A549 (cell line): ENCODE data around the gene ENHO.

ENCODE experiments used
- ATOH8 ChIP-seq: fragments of 250-450 bp; sonication (Bioruptor Pico); IDR thresholded peaks from 2 replicates; pipeline ENCODE4 v1.5.0; 2020; ENCODE audit warnings: low read depth, mild to moderate bottlenecking, moderate library complexity
- CEBPB ChIP-seq, 2 experiments: fragments of >200 bp in 1 of 2; sonication (Bioruptor Twin) in 1 of 2; formaldehyde crosslinking in 1 of 2; IDR thresholded peaks; 2 replicates each; pipeline ENCODE4 v1.6.1; 2012 to 2016
- CHD4 ChIP-seq: fragments of 200-600 bp; sonication (generic); IDR thresholded peaks from 2 replicates; pipeline ENCODE4 v1.6.1; 2016; ENCODE audit warnings: antibody characterized with exemption, mild to moderate bottlenecking, borderline replicate concordance
- CTCF ChIP-seq: fragments of >200 bp; sonication (Bioruptor Twin); formaldehyde crosslinking; IDR thresholded peaks from 3 replicates; pipeline ENCODE4 v1.5.1; 2016
- E2F6 ChIP-seq: IDR thresholded peaks from 2 replicates; pipeline ENCODE4 v1.6.1; 2012; ENCODE audit warnings: low read depth, borderline replicate concordance
- EP300 ChIP-seq, 2 experiments: fragments of >200 bp; sonication (Bioruptor Twin); formaldehyde crosslinking; IDR thresholded peaks; 2 replicates in 1 of 2; 3 replicates in 1 of 2; pipeline ENCODE4 v1.6.1; 2016 to 2017
- ESRRA ChIP-seq: fragments of 150-350 bp; IDR thresholded peaks from 2 replicates; pipeline ENCODE4 v1.6.1; 2014; ENCODE audit warnings: mild to moderate bottlenecking, low read length, borderline replicate concordance
- JUNB ChIP-seq: fragments of >200 bp; sonication (Bioruptor Twin); formaldehyde crosslinking; IDR thresholded peaks from 2 replicates; pipeline ENCODE4 v1.6.1; 2016
- MAX ChIP-seq: IDR thresholded peaks from 2 replicates; pipeline ENCODE4 v1.6.1; 2012
- POLR2A ChIP-seq: IDR thresholded peaks from 2 replicates; pipeline ENCODE4 v1.6.1; 2012; ENCODE audit warnings: mild to moderate bottlenecking, low read length
- RAD21 ChIP-seq, 2 experiments: fragments of >200 bp in 1 of 2; sonication (Bioruptor Twin) in 1 of 2; formaldehyde crosslinking in 1 of 2; IDR thresholded peaks in 1 of 2; conservative IDR thresholded peaks in 1 of 2; 2 replicates in 1 of 2; 3 replicates in 1 of 2; pipeline ENCODE4 v1.6.1; 2012 to 2018; ENCODE audit warnings: inconsistent platforms in 1 of 2
- RFX5 ChIP-seq: fragments of 450-650 bp; IDR thresholded peaks from 2 replicates; pipeline ENCODE4 v1.7.1; 2014; ENCODE audit warnings: antibody characterized with exemption, mild to moderate bottlenecking, moderate library complexity
- ZC3H11A ChIP-seq: fragments of 450-650 bp; IDR thresholded peaks from 2 replicates; pipeline ENCODE4 v1.6.1; 2014; ENCODE audit warnings: antibody characterized with exemption, mild to moderate bottlenecking
- ZSCAN20 ChIP-seq: fragments of 250-450 bp; sonication (Bioruptor Pico); IDR thresholded peaks from 2 replicates; pipeline ENCODE4 v1.8.0; 2022; ENCODE audit warnings: mild to moderate bottlenecking, moderate library complexity

- TF ChIP-seq CEBPB (IDR thresholded peaks at IDR 0.05) (no peak), ESRRA (no peak), JUNB (no peak), CTCF (no peak), ZC3H11A (no peak), EP300 (IDR thresholded peaks at IDR 0.05) (no peak), ZSCAN20 (CRISPR knock-in tag) (no peak), RAD21 (conservative IDR thresholded peaks at IDR 0.05 in 1 of 2, IDR thresholded peaks at IDR 0.05 in 1 of 2) (no peak), E2F6 (no peak), ATOH8 (CRISPR knock-in tag) (no peak), MAX (no peak), POLR2A (no peak), CHD4 (no peak), RFX5 (no peak)
Measured at GRCh38 chr9:34502891-34503290, 19.9 kb downstream of the ENHO start.
